ENCODE results near the gene MAP3K14. TPM values are rescaled to one million over a fixed set of nuclear protein-coding genes. Genes with fewer than 3 reads are reported as not detected.
A peak's percentile ranks its signal among the peaks of the same experiment; 100 is the strongest.

MAP3K14 gene
- total RNA-seq, 4 donors from 2014 or later, result 5.4 to 15.9 (median 12.6) TPM

DNA sequence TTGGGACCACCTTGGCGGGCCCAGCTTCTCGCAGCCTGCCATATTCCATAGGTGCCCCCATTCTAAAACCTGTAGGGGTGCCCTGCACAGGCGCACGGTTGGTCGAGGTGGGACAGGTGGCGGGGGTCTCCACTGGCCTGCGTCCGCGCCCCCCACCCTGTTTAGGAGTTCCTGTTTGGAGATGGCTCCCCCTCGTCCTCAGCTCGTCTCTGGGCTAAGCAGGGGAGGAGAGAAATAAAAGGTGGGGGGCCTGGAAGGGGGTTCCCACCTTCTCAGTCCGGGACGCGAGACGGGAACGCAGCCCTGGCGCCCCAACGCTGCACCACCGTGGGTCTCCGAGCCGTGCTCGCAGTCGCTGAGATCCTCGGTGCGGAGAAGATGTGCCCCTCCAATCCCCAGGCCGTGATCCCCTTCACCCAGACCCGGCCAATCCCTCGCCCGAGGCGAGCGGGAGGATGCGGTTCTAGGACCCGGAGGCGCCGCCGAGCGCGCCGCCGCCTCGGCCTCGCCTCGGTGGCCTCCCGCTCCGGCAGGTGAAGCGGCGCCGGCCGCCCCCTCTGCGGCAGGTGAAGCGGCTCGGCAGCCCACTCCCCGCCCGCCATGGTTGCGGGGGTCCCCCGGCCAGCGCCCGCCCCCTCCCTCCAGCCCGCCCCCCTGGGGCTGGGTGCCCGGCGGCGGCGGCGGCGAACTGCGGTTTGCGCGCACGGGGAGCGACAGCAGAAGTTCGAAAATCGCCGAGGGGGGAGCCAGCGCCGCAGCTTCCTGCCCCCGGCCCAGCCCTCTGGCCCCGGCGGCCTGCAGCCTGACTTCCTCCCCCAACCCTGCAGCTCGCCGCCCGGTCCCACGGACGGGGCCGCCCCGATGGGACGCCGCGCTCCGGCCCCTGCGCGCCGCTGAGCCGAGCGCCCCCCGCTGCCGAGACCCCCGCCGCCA, 95.5 kb downstream of the MAP3K14 start, which contains the start of gene FMNL1:
Gene FMNL1, plus strand, starts transcription at position 805 of the 933 bp plus-strand sequence. CDS start 240 bp downstream, outside the sequence.
- ATAC-seq (ENCODE audit: low FRiP score) (no peak), DNase-seq (ENCODE audit: low spot score) (no peak)
- TF ChIP-seq, protein P1, sequence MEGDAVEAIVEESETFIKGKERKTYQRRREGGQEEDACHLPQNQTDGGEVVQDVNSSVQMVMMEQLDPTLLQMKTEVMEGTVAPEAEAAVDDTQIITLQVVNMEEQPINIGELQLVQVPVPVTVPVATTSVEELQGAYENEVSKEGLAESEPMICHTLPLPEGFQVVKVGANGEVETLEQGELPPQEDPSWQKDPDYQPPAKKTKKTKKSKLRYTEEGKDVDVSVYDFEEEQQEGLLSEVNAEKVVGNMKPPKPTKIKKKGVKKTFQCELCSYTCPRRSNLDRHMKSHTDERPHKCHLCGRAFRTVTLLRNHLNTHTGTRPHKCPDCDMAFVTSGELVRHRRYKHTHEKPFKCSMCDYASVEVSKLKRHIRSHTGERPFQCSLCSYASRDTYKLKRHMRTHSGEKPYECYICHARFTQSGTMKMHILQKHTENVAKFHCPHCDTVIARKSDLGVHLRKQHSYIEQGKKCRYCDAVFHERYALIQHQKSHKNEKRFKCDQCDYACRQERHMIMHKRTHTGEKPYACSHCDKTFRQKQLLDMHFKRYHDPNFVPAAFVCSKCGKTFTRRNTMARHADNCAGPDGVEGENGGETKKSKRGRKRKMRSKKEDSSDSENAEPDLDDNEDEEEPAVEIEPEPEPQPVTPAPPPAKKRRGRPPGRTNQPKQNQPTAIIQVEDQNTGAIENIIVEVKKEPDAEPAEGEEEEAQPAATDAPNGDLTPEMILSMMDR (IDR thresholded peaks at IDR 0.05), result no peak

DNA sequence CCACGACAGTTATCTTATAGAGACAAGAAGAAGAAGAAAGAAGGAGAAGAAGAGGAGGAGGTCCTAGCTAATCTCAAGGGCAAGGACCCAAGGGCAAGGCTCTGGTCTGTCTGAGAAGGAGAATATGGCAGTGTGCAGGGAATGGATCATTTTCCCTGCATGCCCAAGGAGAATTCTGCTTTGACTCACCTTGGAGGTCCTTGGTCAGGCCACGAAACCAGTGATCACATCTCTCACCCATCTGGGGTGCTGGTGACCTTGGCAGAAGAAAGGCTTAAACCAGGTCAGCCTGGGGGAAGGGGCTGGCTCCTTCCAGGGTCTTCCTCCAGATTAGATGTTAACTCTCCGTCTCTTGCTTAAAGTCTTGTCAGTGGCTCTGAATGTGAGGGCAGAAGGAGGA, 96.7 kb downstream of the MAP3K14 start:
- ATAC-seq (ENCODE audit: low FRiP score), result no peak
- TF ChIP-seq, protein P1 (IDR thresholded peaks at IDR 0.05), result no peak

DNA sequence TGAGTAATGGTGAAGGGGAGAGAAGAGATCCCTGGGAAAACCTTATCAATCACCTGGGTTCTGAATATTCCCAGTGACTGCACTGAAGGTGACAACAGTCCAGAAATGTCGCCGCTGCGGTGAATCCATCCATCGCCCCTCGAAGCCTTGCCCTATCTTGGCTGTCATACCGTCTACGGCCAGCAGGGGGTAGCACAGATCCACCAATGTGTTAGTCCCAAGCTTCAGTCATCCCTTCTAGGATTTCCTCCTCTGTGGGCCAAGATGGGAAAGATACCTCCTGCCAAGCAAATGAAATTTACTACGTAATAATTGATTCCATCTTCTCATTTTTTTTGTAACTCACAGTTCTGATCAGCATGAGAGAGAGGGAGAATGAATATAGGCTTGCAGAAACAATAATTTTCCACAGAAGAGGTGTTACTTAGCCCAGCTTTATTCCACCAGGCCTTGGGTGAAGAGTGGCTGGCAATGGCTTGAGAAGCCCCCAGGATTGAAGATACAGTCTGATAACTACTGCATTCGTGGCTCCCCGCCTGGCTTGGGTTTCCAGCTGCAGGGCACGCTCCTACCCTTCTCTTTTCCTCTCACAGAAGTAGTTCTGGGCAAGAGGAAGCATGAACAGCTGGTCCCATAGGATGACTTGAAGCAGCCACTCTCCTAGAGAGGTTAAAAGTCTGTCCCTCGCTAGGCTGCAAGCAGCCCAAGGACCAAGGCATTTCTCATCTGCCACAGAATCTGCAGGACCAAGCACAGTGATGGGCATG, 97.7 kb downstream of the MAP3K14 start:
- ATAC-seq (ENCODE audit: low FRiP score), result peak; percentile 80
- peak; percentile 100 for DNase-seq (ENCODE audit: low spot score)
- TF ChIP-seq, protein P1 (IDR thresholded peaks at IDR 0.05), result peak in 2 of 3 donors; percentile 93 to 98

More for the DNA sequence above, 96.7 kb downstream of the MAP3K14 start:
- DNase-seq (ENCODE audit: low spot score), result no peak

Other genes with a start within 250 kb of the MAP3K14 start
- gene PLCD3, start 184.5 kb downstream of the MAP3K14 start, total RNA-seq, result 10 to 100 TPM; 35.4 to 68.4 (median 44.2) TPM
- 10 to 100 TPM in 2 of 4 donors, 1 to 10 TPM in 2; 6.4 to 23.2 (median 8.5) TPM for gene ACBD4, start 181.3 kb downstream of the MAP3K14 start, total RNA-seq
- gene HEXIM1, start 168.5 kb downstream of the MAP3K14 start, total RNA-seq, result 10 to 100 TPM; 21.9 to 31.0 (median 24.3) TPM
- gene HEXIM2, start 155.1 kb downstream of the MAP3K14 start, total RNA-seq, result 1 to 10 TPM; 1.4 to 9.3 (median 3.9) TPM
- gene FMNL1, start 95.1 kb downstream of the MAP3K14 start, total RNA-seq, result 10 to 100 TPM; 19.7 to 56.4 (median 38.8) TPM
- under 1 TPM in 1 of 4 donors, not detected in 3; 0.65 TPM for gene SPATA32, start 54.9 kb downstream of the MAP3K14 start, total RNA-seq
- gene ARHGAP27, start 115.8 kb upstream of the MAP3K14 start, total RNA-seq, result 10 to 100 TPM; 13.4 to 52.5 (median 23.7) TPM
- gene PLEKHM1, start 173.7 kb upstream of the MAP3K14 start, total RNA-seq, result 10 to 100 TPM; 44.0 to 68.9 (median 53.2) TPM